GM19025 (cell line): ENCODE data around the gene RMDN3.

Source experiments
- ATAC-seq: cut with Tn5 transposase; IDR thresholded peaks from one replicate; pipeline ENCODE4 v1.9.1; 2021; ENCODE audit warnings: mild to moderate bottlenecking, low read depth, moderate library complexity; ENCODE audit not compliant: unreplicated experiment

Gene RMDN3

DNA sequence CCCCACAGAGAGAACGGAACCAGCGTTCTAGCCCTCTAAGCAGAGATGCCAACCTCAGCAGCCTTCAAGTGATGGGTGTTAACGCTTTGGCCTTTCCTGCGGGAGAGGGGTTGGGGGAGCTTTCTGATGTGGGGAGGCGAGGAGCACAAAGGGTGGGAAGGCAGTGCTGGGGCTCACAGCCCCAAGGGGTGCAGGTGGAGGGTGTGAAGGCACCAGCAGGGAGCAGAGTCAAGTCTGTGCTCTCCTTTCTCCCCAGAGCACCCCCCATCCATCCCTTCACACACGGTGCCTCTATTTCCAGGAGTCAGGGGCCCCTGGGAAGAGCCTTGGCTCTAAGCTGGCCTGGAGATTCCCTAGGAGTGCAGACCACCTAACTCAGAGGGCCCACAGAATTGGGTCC is 18.8 kb upstream of the RMDN3 start:
- no peak for ATAC-seq

DNA sequence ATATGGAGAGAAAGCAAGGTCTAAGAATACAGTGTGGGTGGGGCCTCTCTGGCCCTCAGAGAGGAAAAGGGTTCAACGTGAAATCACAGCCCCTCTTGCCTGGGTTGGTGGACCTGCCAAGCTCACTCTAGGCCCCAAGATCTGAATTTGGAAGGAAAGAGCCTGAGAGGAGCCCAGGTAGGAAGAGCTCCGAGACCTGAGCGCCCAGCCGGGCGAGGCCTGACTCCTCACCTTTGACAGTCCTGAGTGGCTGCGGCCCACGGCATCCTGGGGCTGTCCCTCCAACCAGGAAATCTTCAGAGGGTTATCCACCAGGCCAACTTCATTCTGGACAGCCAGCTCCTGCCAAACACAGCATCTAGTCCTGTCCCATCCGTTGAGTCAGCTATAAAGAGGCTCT is 18.4 kb upstream of the RMDN3 start:
- no peak for ATAC-seq

DNA sequence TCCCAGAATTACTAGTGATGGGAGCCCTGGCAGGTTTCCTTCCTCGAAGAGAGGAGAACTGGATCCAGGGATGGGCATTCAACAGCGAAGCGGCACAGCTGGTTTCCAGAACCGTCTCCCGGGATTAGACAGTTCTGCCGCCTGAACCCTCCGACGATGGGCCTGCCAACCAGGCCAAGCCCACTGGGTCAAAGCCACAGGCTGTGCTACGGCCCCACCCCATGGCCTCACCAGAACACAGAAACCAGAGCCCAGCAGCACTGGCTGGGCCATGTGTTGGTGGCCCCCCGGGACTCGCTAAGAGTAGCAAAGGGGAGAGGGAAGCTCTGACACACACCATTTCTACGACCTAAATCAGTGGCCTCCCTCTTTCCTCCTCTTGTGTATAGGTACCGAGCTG is 17.0 kb upstream of the RMDN3 start:
- no peak for ATAC-seq

DNA sequence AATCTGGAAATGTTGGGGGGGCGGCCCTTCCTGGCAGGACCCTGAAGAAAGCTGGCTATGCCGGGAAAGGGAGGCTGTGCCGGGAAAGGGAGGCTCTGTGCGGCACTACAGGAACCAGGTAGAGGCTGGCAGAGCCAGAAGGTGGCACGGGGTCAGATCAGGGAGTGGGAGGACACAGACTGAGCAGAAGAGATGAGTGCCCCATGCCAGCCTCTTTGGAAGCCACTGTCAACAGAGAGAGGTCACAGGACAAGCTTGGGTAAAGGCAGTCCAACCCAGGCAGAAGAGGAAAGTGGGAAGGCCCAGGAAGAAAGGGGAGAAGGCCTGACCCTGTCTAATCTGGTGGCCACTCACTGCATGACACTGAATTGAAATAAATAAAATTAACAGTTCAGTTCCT is 16.2 kb upstream of the RMDN3 start:
- no peak for ATAC-seq

DNA sequence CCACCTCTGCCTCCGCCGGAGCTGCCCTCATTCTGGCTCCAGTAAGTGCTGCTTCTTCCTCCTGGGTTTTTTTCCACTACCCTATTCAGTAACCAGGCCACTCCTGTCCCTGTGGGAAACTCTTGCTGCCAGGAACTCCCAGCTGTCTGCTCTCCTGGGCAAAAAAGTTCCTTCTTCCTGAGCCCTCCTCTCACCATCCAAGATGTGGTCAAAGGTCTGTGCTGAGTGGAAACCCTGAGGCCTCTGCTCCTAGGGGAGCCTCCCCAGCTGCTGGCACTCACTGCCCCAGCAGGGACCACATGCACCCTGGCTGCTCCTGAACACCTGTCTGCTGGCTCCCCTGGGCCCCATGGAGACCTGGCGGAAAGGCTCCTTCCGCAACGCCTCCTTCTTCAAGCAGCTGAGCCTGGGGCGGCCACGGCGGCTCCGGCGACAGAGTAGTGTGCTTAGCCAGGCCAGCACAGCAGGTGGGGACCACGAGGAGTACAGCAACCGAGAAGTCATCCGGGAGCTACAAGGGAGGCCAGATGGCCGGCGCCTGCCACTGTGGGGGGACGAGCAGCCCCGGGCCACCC is 15.2 kb upstream of the RMDN3 start:
- no peak for ATAC-seq

DNA sequence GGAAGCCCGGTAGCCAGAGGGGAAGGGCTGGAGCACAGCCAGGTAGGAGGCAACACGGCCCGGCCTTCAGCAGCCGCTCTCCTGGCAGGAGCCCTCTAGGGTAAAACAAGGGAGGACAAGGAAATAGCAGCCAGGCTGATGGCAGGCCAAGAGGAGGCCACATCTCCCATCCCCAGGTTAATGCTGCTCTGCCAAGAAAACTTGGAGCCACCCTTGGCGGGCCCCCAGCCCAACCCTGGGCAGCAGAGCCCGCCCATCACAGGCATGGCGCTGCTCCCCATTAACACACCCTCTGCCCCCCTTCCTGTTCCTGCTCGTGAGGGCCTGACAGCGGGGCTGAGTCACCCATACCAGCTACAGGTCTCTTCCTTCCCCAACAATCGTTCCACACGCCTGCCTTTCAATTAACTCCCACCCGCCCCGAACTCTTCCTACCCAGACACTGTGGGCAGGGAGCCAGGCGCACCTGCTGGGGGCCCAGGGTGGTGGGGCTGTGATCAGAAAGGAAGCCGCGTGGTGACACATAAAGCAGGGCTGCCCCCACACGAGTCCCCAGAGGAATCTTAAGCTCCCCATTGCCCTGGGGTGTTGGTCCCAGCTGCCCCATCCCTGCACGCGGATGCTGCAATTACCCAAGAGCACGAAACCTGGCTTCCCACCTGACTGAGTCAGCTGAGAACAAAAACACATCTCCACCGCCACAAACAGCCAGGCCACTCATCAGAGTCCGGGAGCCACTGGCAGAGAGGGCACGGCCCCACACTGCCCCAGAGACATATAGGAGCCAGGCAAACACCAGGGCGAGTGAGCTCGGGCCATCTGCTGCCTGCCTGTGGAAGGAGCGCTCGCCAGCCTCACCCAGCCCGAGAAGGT is 14.5 kb upstream of the RMDN3 start, which contains the start of gene C15orf62:
Gene C15orf62, plus strand, starts transcription at position 707 of the 873 bp plus-strand sequence. CDS start 516 bp downstream, outside the sequence.
- ATAC-seq, result no peak

DNA sequence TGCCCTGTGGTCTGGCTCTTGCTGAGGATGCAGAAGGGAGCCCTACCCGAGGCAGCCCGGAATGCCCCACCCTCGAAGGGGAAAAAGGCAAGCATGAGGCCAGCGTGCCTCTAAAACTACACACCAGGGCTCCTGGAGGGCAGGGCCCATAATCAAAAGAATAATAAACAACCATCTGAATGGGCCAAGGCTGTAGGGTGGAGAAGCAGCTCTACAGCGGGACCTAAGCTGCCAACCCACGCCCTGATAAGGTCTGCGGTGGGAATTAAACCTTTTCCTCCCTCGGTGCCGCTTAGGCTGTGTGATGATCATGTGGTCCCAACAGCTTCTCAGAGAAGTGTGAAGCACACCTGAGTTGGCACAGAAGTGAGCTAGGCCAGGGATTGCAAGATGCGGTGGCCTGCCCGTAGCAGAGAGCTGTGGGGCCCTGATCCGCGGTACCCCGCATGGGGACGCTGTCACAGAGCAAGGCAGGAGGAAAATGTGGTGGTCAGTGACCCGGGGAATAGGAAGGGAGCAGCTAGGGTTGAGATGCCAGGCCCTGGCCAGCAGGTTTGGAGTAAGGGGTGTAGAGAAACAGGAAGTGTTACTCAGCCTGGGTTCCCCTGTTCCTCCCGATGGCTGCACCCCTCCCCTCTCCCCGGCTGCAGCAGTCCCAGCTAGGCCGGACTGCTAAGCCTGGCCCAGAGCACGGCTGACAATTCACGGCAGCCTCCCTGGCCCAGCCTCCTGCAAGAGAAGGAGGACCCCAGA is 13.6 kb upstream of the RMDN3 start:
- no peak for ATAC-seq

DNA sequence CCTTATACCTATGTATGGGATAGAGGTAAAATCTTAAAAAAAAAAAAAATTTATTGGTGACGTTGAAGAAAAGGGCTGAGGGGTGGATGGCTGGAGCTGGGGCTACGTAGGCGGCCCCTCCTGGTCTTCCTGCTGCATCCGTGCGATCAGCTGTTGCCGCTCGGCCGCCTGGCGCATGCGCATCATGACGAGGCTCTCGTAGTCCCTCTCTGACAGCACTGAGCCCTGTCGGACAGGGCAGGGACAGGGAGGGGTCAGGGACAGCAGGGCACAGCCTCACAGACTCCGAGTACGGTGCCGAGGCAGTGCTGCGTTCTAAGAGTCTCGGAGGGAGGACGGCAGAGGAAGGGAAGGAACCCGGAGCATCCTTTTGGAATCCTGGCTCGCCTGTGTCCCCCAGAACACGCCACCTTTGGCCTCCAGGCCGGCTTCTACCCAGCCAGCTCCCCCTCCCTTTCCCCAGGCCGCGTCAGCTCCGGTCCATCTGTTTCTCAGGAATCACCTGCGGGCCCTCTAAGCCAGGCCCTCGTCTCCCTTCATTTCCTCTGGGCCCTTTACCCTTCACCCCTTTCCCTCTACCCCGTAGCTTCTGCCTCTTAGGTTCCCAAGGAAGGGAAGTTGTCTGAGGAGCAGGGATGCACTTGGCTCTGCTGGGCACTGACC is 12.9 kb upstream of the RMDN3 start:
- no peak for ATAC-seq

DNA sequence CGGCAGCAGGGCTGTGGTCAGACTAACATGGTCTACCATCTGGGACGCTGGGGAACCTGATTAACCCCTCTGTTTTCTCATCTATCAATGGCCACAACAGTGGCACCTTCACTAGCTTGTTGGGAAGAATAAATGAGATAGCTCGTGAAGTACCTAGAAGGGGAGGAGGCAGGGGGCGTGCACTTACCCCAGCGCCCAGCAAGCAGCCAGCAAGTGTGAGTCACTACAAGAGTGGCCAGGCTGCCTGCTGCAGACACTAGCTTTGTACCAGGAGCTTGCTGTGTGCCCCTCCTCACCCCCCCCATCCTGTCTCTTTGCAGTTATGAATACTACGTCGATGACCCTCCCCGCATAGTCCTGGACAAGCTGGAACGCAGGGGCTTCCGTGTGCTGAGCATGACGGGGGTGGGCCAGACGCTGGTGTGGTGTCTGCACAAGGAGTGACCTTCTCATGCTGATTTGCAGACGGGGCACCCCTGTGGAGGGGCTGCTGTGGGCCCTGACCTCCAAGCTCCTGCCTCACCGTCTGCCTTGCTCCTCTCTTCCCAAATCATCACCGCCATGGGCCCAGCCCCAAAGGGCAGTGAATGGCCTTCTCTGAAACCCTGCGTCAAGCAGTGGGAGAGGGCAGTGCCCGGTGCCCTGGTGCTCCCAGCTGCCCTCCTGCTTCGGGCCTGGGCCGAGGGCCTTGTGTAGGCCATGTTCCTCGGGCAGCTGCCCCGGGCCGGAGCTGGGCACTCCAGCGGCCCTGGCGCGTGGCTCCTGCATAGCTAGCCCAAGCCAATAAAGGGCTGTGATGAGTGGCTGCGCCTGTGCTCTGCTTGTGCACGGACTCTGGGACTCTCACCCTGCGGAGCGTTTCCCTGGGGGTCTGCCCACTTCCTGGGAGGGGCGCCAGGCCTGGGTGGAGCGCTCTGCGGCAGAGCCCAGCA is 12.1 kb upstream of the RMDN3 start:
- ATAC-seq, result no peak

DNA sequence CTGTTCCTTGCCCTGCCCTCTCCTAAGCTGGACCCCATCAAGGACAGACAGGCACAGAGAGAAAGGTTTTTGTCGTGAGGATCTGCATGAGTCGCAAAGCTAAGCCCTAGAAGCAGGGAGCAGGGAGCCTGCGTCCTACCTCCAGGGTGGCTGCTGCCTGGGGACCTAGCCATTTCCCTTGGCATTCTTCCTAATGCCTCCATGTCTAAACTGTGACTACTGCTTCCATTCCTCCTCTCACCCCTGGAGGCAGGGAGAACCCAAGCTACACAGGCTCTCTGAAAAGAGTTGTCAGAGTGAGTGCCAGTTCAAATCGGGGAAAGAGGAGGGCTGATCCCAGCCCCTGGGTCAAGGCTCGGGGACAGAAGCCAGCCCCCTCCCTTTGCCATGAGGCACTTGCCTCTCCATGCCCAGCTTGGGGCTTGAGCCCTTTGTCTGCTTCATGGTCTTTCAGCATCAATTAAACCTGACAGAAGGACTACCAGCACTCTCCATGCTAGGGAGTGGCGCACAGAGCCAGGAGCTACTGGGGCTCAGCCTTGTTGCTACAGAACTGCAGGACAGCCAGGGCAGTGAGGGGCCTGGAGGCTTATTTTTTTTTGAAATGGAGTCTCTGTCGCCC is 11.3 kb upstream of the RMDN3 start:
- ATAC-seq, result no peak

DNA sequence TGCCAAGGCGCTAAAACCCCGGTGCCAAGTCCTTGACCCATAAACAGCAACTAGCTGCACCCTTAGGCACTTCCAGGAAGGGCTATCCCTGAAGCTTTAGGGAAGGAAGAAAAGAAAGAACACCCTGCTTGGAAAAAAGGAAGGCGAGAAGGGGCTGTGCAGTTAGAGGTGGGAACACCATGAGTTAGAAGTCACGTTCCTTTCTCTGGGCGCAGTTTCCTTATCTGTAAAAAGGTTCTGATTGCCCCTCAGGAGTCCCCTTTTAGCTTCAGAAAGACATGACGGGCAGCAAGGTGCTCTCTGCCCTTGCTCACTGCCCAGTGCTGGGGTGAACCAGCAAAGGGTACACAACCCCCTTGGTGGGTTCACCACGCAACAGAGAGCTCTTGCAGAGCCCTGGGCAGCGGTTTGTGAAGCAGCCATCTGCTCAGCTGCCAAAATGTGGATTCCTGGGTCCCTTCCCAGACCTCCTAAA is 9.6 kb upstream of the RMDN3 start:
- ATAC-seq, result no peak

DNA sequence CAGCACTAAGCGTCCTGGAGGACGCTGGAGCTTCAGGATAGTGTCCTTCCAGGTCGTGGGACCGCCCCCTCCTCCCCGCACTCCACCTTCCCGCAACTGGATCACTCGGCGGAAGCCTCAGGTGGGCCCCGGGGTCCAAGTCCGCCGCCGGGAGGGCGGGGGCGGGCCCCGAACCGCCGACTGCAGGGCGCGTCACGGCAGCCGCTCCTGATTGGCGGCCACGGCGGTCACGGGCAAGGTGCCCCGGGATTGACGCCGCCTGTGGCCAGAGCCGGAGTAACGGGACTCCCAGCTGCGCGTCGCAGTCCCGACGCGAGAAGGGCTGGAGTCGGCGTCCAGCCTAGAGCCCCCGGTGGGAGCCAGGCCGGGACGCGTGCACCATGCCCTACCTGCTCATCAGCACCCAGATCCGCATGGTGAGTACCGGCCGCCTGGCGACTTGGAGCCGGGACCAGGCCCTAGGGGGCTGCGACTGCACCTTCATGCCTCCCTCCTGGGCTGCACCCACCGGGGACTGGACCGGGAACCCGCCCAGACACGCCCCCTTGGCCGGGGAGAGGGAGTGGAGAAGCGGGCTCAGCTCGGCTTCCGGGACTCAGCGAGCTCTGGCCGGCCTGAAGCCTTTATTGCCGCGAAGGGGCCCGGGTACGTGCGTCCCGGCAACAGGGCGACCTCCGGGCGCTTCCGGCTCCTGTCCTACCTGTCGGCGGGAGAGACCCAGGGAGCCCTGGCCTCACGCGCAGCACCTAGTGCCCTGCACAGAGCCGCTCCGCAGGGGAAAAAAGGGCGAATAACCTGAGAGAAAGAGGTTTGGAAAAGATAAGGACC is 9.0 kb upstream of the RMDN3 start, which contains the start of gene GCHFR:
Gene GCHFR, plus strand, starts transcription at position 268 of the 828 bp plus-strand sequence. Its CDS starts 113 bp downstream, at position 381.
- ATAC-seq, result peak; percentile 40

DNA sequence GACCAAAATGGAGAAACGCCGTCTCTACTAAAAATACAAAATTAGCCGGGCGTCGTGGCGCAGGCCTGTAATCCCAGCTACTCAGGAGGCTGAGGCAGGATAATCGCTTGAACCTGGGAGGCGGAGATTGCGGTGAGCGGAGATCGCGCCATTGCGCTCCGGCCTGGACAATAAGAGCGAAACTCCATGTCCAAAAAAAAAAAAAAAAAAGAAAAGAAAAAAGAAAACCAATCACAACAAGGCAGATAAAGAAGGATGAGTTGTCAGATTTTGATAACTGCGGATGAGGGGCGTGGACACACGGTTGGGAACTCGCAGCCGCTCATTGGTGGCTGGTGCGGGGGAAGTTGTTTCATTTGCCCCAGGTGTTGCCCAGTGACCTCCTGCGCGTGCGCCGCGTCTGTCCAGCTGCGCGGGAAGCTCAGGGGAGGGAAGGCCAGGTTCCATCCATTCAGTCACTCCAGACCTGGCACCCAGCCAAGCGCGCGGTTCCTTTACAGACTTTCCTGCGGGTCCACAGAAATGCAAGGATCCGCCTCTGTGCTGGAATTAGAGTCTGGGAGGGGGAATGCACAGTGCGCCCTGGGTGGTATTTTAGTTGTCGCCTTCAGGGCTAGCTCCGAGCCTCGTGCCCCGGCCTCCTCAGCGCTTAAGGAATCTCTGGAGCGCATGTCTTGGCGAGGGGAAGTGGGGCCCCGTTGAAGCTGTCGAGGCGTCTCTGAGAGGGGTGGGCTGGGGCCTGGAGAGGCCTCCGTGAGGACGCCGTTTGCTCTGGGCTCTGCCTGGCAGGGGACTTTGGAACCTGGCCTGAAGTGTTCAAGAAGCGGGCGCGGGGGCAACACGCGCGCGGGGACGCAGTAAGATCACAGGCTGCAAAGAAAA is 8.1 kb upstream of the RMDN3 start:
- ATAC-seq, result no peak

DNA sequence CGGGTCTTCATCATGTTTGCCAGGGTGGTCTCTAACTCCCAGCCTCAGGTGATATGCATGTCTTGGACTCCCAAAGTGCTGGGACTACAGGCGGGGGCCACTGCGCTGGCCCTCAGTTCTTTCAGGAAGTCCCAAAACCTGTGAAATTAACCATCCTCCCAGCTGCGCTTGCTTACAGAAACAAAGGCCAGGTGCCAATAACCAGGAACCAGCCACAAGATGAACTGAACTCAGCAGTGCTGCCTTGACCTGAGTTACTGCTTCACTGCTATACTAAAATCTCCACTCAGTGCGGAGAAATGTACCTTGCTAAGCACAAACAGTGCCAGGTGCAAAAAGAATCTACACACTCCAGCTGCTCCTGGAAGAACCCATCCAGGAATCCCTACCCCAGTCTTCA is 4.9 kb upstream of the RMDN3 start:
- ATAC-seq, result no peak

DNA sequence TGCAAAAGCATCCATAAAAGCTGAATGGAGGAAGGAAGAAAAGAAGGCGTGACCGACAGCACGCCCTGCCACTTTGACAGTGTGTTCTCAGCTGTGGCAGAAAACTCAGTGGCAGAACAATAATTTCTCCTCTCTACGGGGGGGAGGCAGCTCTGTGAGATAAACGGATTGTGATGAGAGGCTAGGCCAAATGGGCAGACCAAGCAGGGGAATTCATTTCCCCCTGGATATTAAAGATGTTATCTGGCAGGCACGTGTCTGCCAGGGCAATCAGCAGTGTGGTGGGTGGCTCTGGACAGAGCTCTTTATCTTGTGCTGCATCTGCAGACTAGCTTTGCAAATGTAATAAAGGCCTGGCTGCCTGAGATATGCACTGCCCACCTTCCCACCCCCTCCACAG is 1.9 kb upstream of the RMDN3 start:
- ATAC-seq, result no peak

DNA sequence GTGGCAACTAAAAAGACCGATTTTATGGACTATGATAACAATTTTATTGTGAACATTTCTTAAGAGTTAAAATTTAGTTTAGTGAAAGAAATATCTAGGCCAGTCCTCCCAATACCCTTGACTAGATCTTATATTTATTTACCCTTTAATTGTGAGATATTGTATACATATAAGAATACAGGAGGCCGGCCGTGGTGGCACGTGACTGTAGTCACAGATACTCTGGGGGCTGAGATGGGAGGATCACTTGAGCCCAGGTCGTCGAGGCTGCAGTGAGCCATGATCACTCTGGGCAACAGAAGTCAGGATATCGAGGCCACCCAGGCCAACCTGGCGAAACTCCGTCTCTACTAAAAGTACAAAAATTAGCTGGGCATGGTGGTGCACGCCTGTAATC is 756 bp upstream of the RMDN3 start:
- no peak for ATAC-seq

DNA sequence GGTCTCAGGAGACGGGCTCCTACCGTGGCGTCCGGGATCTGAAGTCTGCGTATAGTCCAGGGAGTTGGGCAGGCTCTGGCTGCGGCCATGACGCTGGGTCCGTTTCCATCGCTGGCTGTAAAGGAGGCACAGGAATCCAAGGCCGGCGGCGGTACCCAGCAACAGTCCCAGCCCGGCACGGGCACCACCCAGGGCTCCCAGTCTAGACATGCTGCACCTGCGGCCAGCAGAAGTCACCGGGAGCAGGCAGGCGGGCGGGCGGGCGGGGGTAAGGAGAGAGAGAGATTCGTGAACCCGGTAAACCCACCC is 526 bp downstream of the RMDN3 start:
- no peak for ATAC-seq
